Parathyroid adenoma (tissue), 2 donors: Measurements from ENCODE around the gene MATK.

Experiments used
- H2AFZ ChIP-seq: fragments of 300-600 bp; sonication (generic); one replicate; pipeline ENCODE4 v1.7.0; 2017; ENCODE audit warnings: antibody characterized with exemption, mild to moderate bottlenecking
- H3K27ac ChIP-seq: fragments of 300-600 bp; sonication (generic); one replicate; pipeline ENCODE4 v1.7.0; 2017
- H3K27me3 ChIP-seq: fragments of 300-600 bp; sonication (generic); one replicate; pipeline ENCODE4 v1.7.0; 2017; ENCODE audit warnings: low read length; ENCODE audit not compliant: control insufficient read depth, insufficient read depth
- H3K36me3 ChIP-seq: fragments of 300-600 bp; sonication (generic); one replicate; pipeline ENCODE4 v1.7.0; 2017; ENCODE audit warnings: low read length; ENCODE audit not compliant: control insufficient read depth, insufficient read depth
- H3K4me1 ChIP-seq: fragments of 300-600 bp; sonication (generic); one replicate; pipeline ENCODE4 v1.7.0; 2017; ENCODE audit warnings: control low read depth
- H3K4me2 ChIP-seq: fragments of 300-600 bp; sonication (generic); one replicate; pipeline ENCODE4 v1.7.0; 2017; ENCODE audit warnings: low read length
- H3K4me3 ChIP-seq: fragments of 300-600 bp; sonication (generic); one replicate; pipeline ENCODE4 v1.7.0; 2017; ENCODE audit warnings: low read depth, low read length
- H3K79me2 ChIP-seq: fragments of 300-600 bp; sonication (generic); one replicate; pipeline ENCODE4 v1.7.0; 2017; ENCODE audit warnings: control low read depth
- H3K9ac ChIP-seq: fragments of 300-600 bp; sonication (generic); one replicate; pipeline ENCODE4 v1.7.0; 2017; ENCODE audit warnings: mild to moderate bottlenecking
- H3K9me3 ChIP-seq: fragments of 300-600 bp; sonication (generic); one replicate; pipeline ENCODE4 v1.7.0; 2017; ENCODE audit warnings: low read length; ENCODE audit not compliant: control insufficient read depth
- TF ChIP-seq, protein P1 (sequence below): fragments of 300-600 bp; sonication (generic); IDR thresholded peaks from one replicate; pipeline ENCODE4 v1.7.0; 2017; ENCODE audit warnings: antibody characterized with exemption, mild to moderate bottlenecking
- donor health status: primary hyperparathyroidism.

MATK gene

GRCh38 chr19:3785938-3786824 lies at the start of gene MATK:
TSS of gene MATK (minus strand) at chr19:3786381. CDS start at chr19:3785135, 1,246 bp downstream.
- H3K27me3 ChIP-seq: no peaks in the 10 kb centered on the region

DNA sequence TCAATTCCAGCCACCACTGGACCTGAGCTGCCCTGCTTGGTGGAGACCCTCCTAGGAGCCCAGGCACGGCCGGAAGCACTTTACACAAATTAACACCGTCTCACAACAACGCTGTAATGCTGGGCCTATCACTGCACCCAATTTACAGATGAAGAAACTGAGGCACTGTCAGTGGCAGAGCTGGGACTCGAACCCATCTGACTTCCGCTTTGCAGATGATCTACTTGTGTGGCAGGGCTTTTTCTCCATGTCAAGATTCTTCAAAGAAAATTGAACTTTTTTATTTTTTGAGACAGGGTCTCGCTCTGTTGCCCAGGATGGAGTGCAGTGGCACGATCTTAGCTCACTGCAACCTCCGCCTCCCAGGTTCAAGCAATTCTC lies 48.9 kb upstream of the MATK start:
- Histone ChIP-seq H3K36me3 (no peaks in the 10 kb centered on the region), H3K9me3 (no peaks in the 10 kb centered on the region), H3K79me2 (no peaks in the 10 kb centered on the region), H3K4me2 (no peak overlapping the region), H3K4me3 (no peak overlapping the region), H3K27ac (no peak overlapping the region), H3K4me1 (no peaks in the 10 kb centered on the region), H3K27me3 (no peaks in the 10 kb centered on the region), H3K9ac (no peak overlapping the region), H2AFZ (no peak overlapping the region)
- TF ChIP-seq, protein P1, sequence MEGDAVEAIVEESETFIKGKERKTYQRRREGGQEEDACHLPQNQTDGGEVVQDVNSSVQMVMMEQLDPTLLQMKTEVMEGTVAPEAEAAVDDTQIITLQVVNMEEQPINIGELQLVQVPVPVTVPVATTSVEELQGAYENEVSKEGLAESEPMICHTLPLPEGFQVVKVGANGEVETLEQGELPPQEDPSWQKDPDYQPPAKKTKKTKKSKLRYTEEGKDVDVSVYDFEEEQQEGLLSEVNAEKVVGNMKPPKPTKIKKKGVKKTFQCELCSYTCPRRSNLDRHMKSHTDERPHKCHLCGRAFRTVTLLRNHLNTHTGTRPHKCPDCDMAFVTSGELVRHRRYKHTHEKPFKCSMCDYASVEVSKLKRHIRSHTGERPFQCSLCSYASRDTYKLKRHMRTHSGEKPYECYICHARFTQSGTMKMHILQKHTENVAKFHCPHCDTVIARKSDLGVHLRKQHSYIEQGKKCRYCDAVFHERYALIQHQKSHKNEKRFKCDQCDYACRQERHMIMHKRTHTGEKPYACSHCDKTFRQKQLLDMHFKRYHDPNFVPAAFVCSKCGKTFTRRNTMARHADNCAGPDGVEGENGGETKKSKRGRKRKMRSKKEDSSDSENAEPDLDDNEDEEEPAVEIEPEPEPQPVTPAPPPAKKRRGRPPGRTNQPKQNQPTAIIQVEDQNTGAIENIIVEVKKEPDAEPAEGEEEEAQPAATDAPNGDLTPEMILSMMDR: no peak

More at GRCh38 chr19:3785938-3786824, at the start of gene MATK:
- Histone ChIP-seq H3K4me3 (no peak within 1 kb of the TSS), H3K27ac (no peak within 1 kb of the TSS), H2AFZ (peak within 1 kb of the TSS; percentile 46), H3K79me2 (no peaks in the 10 kb centered on the region), H3K4me1 (no peaks in the 10 kb centered on the region), H3K4me2 (peak within 1 kb of the TSS; percentile 9), H3K9ac (no peak within 1 kb of the TSS), H3K36me3 (no peaks in the 10 kb centered on the region), H3K9me3 (no peaks in the 10 kb centered on the region)
- TF ChIP-seq, protein P1: no peak

DNA sequence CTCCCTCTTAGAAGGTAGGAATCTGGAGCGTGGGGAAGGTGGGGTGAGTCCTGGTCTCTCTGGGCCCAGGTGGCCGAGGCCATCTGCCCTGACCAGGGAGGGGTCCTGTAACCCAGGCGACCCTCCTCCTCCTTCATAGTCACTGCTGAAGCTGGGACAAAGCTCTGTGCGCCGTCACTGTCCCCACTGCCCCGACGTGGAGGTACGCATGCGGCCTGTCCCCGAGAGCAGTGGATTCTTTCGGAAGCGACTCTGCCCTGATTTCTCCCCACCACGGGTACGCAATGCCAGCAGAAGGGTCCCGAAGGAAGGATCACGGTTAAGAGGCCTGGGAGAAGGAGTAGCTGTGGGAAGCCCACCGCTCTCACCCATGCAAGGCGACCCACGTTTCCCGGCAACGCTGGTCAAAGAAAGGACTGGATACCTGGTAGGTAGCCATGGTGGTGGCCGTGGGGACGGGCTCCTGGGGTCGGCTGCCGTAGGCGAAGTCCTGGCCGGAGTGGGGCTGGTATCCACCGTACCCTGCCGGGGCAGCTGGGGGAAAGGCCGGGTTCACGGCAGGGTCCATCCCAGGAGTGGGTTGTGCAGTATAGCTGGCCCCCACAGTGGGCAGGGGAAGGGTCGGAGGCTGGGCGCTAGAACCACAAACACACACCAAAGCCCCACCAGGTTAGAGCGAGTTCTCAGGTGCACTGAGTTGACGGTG lies 48.3 kb upstream of the MATK start:
- Histone ChIP-seq H3K79me2 (no peaks in the 10 kb centered on the region), H3K9ac (no peak overlapping the region), H3K27me3 (no peaks in the 10 kb centered on the region), H3K4me2 (no peak overlapping the region), H3K4me1 (no peaks in the 10 kb centered on the region), H3K9me3 (no peaks in the 10 kb centered on the region), H2AFZ (no peak overlapping the region), H3K4me3 (no peak overlapping the region), H3K36me3 (no peaks in the 10 kb centered on the region), H3K27ac (no peak overlapping the region)
- TF ChIP-seq, protein P1: no peak

GRCh38 chr19:3833578-3834348 lies 47.6 kb upstream of the MATK start:
- TF ChIP-seq, protein P1: no peak
- Histone ChIP-seq H3K79me2 (no peaks in the 10 kb centered on the region), H3K36me3 (no peaks in the 10 kb centered on the region)

More at GRCh38 chr19:3833578-3834348, 47.6 kb upstream of the MATK start:
- Histone ChIP-seq H3K27ac (no peak overlapping the region), H3K9me3 (no peaks in the 10 kb centered on the region), H3K4me3 (no peak overlapping the region), H3K4me2 (no peak overlapping the region), H2AFZ (no peak overlapping the region), H3K4me1 (no peaks in the 10 kb centered on the region), H3K27me3 (no peaks in the 10 kb centered on the region), H3K9ac (no peak overlapping the region)
